GM19035 (cell line): ENCODE results near the gene CHST3.
A peak's percentile ranks its signal among the peaks of the same experiment; 100 is the strongest.
"Not testable (repeated sequence)": the region's sequence is repeated elsewhere in the genome, so short reads cannot be mapped to it uniquely, and the experiment has no call there.

Experiments
- ATAC-seq: cut with Tn5 transposase; IDR thresholded peaks from one replicate; pipeline ENCODE4 v1.9.1; 2021; ENCODE audit not compliant: unreplicated experiment

CHST3 gene

DNA sequence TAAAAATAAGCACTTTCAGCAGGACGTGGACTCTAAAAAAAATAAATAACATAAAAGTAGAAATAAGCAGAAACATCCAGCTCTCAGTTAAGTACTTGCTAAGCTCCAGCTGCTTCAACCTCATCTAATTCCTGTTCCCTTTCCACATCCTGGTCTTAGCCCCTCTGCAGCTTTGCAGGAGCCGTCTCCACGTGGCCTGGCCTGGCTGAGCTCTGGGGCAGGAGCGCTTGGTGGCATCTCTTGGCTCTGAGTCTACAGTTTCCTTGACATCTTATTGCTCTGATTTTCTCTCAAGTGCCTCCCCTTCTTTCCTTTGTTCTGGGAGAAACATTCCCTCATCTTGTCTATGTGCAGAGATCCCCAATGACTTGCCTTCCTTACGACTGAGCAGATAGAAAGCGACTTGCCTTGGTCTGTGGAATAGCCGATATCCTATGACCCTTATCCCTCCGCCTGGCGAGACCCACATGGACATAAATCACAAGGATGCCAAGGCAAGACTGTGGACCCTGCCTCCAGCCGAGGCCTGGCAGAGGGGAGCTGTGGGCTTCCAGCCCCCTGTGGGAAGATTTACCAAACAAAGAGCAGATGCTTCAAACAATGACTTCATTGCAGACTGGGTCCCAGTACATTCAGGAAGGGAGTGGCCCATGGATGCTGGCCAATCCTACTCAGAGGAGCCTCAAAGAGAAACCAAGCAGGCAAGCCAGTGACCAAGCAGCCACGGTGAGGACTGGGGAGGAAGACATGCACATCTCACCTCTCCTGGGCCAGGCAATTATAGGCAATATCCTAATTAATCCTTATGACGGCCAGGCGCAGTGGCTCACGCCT lies 62.3 kb downstream of the CHST3 start:
- ATAC-seq: no peak

DNA sequence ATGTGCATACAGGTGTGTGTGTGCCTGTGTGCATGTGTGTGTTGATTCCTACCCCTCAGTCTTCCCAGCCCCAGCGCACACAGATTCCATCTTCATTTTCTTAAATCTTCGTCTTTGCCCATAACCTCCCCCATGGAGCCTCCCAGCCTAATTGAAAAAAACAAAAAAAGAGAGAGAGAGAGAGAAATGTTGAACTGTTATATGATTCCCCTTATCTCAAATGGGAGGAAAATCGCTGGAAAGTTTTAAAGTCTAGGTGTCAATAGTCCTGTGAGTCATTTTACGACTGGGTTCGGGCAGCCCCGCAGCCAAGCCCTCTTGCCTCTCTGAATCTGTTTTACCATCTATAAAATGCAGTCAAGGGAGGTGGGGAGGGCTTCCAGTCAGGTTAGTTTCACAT lies 63.3 kb downstream of the CHST3 start:
- no peak for ATAC-seq

DNA sequence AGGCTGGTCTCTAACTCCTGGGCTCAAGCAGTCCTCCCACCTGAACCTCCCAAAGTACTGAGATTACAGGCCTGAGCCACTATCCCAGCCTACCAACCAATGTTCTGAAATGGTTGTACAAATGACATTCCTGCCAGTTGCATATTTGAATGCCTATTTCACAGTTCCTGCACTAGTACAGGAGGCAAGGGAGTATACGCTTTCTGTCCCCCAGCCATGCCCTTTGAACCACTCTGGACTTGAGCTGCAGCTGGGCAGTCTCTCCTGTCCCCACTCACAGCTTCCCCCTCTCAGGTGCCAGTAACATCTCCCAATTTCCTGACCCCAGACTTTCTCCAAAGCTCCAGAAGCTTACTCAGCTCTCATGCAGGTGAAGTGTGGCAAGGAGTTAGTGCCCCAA lies 65.2 kb downstream of the CHST3 start:
- no peak for ATAC-seq

DNA sequence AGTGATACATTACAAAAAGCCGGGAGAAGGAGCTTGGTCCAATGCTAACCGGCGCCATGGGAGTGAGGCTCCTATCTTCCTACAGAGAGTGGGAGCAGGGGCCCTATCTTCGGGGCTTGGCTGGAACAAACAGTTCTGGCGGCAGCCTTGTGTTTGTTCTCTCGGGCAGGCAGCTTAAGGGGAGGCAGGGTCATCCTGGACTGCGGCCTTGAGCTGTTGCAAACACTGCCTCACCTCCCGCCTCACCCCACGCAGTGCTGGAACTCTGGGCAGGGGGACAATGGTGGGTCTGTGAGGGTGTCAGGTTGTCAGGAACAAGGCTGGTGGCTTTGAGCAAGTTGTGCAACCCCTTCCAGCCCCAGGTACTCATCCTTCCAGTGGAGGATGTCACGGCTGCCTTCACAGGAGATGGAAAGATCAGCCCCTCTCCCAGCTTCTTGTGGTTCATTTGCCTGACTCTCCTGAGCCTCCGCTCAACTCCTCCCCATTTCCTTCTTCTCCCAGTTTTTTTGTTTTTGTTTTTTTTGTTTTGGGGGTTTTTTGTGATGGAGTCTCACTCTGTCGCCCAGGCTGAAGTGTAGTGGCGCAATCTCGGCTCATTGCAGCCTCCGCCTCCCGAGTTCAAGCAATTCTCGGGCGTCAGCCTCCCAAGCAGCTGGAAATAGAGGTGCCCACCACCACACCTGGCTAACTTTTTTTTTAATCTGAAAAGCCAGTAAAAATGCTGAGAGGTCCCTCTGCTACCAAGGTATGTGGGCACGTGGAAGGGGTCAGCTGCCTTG lies 66.8 kb downstream of the CHST3 start:
- no peak for ATAC-seq

DNA sequence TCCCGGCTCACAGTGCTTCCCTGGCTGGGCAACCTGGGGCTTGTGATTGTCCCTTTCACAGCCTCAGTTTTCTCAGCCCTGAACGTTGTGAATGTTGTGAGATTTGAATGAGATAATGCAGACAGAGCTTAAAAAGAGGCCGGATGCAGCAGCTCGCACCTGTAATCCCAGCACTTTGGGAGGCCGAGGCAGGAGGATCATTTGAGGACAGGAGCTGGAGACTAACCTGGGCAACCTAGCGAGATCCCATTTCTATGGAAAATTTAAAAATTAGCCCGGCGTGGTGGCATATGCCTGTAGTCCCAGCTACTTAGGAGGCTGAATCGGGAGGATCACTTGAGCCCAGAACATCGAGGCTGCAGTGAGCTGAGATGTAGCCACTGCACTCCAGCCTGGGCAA lies 67.5 kb downstream of the CHST3 start:
- ATAC-seq: no peak

DNA sequence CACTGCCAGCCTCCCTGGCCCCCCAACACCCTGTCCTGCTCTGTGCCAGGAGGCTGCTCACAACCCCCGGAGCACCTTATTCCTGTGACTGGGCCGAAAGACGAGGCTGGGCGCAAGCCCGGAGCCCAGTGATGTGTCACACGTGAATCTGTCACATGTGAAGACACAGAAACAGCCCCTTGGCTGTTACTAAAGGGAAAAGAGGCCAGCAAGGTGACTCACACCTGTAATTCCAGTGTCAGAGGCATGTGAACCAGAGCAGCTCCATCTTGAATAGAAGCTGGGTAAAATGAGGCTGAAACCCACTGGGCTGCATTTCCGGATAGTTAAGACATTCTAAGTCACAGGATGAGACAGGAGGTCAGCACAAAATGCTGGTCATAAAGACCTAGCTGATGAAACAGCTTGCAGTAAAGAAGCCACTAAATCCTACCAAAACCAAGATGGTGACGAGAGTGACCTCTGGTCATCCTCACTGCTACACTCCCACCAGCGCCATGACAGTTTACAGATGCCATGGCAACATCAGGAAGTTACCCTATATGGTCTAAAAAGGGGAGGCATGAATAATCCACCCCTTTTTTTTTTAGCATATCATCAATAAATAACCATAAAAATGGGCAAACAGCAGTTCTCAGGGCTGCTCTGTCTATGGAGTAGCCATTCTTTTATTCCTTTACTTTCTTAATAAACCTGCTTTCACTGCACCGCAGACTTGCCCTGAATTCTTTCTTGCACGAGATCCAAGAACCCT lies 68.4 kb downstream of the CHST3 start:
- not testable (repeated sequence) for ATAC-seq

DNA sequence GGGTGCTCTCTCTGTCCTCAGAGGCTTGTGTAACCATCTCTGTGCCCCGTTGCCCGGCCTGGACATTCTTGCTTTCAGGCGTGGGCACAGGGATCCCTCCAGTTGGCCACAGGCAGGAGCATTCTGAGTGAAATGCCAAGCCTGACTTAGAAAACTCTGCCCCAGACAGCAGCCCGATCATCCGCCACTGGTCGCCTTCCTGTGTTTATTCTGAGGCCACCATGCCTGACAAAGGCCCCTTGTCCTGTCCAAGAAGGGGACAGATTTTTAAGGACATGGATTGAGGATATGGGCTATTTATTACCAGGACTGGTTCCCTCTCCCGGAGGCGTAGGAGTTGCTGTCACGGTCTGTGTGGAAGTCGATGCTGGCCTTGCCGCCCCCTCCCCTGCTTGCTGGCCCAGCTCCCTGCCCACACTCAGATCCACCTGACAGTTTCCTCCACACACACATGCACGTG lies 69.9 kb downstream of the CHST3 start:
- ATAC-seq: no peak

DNA sequence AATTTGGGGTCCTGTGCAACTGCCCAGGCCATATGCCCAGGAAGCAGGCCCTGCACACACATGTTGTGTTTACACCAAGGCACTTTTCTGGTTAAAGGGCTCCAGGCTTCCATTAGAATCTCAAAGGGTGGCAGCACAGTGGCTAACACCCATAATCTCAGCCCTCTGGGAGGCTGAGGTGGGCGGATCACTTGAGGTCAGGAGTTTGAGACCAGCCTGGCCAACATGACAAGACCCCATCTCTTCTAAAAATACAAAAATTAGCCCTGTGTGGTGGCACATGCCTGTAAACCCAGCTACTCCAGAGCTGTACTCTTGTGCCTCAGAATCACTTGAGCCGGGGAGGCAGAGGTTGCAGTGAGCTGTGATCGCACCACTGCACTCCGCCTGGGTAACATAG lies 70.6 kb downstream of the CHST3 start:
- no peak for ATAC-seq

DNA sequence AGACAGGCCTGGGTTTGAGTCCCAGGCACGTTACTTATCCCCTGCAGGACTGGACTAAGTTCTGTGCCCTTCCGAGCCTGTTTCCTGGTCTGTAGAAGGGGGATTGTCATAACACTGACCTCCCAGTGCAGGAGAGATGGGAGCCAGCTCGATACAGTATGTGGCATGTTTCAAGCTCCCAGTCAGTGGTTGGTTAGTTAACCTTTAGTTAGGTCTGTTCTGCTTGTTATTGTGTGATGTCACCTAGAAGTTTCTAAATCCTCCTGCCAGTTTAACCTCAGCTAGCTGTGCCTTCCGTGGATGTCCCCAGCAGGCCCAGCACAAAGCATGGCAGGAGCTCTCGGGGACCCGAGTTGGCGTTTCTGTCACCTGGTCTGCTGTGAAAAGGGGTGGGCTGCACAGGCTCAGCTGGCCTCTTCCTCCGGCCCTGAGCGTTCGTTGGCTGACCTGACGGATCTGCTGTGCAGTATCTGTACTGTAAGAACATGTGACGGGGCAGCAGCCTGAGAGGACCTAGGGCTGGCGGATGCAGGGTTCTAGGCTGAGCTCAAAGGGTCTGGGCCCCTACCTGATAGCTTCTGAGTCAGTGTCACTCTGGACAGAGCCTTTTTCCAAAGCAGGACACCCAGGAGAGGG lies 71.2 kb downstream of the CHST3 start:
- no peak for ATAC-seq

DNA sequence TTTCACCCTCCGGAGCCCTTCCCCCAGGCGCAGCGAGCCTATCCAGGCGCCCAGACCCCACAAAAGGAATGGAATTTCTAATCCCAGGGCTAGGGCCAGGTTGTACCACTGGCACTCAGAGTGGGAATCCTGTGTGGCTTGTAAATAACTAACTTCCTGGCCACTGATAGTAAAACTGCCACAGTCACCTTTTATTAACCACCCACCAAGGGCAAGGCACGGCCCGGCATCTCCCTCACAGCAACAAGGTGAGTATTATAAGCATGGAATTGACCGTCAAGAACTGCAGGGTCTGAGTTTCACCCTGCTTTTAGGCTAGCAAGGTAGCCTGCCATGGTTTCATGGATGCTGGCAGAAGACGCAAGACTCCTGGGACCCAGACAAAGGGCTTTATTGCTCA lies 73.1 kb downstream of the CHST3 start:
- no peak for ATAC-seq

DNA sequence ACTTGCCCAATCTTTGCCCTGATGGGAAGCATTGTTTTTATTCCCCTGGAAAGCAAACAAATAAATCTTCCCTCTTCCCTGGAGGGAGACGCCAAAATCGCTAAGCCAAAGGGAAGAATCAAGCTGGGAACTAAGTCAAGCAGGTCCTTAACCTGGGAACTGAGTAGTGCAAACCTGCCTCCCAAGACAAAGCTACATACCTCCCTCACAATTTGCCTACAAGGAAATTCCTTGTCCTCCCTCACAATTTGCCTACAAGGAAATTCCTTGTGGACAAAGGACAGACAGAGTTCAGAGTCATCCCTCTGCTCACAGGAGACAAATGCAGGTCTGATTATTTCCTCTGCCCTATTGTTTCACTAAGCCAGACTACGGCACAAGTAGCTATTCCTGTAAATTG lies 73.6 kb downstream of the CHST3 start:
- no peak for ATAC-seq

DNA sequence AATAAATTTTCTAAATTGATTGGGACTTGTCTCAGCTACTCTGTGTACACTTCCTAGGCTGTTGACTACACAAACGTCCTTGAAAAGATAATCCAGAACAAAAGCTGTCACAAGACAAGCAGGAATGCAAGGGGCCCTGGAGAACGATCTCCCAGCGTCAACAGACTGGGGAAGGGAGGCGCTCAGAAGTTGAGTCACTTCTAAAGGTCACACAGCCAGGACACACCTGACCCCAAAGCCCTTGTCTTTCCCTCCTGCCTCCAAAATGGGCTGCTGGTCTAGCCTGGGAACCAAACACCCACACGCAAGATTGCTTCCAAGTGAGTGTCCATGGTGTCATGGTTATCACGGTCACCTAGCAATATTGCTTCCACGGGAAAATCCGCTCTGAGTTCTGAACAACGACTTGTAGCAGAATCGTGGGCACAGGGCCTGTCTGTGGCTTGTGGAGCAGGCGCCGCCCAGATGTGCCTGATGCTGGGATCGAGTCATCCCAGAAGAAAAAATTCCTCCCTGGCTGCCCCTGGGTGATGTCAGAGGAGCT lies 74.3 kb downstream of the CHST3 start:
- no peak for ATAC-seq

DNA sequence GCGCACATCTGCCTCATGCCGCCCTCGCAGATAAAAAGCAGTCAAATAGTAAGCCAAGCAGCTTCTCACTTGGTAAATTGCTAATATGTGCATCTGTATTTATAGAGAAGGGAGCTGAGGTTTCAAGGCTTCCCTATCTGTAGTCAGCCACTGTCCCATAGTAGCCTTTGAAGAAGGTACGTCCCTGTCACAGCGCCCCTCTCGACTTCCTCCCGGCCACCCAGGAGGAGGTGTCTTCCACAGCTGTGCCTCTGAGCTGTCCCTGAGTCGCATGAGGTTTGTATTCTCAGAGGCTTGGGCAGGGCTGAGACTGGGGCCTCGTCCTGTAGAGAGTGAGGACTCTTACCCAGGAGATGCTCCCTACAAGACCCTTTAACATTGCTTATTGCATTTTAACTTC lies 75.2 kb downstream of the CHST3 start:
- no peak for ATAC-seq

DNA sequence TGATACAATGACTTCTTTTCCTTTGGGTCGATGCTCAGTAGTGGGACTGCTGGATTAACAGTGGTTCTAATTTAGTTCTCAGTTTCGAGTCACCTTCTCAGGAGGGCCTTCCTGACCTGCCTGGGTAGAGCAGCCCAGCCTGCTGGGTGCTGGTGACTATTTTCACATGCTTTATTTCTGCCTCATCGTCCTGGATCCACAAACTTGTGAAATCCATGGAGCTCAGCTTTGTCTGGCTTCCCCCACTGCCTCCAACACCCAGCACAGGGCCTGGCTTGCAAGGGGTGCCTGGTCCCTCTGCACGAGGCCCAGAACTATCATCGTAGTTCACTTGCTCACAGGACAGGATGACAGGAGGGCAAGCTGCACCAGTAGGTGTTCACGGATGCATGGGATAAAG lies 77.3 kb downstream of the CHST3 start:
- ATAC-seq: no peak

DNA sequence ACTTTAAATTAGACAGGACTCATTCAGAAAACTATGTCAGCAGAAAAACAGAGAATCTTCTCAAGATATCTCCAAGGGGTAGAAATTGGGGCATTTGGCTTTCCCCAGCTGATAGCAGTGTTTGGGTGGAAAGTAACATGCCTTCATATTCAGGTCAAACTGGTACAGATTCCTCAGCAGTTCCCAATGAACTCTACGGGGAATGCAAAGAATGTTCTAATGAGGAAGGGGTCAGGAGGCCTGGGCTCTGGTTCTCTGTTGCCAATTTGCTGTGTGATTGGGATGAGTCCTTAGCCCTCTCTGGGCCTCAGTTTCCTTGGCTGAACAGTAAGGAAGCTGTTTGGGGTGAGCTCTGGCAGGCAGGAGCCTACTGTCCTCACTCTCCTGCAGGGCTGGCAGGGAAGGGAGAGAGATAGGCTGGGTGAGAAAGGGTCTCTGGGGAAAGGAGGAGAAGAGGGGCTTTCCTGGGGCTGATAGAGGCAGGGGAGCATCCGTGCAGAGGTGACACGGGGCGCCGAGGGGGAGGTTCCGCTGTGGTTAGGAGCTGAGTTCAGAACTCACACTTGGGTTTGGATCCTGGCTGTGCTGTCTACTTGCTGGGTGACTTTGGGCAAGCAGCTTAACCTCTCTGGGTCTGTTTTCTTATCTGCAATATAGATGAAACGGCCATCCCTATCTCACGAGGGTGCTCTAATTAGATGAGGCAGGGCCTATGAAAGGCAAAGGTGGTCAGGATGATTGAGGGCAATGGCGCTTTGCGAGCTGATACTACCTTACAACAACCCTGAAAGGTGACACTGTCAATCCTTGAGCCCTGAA lies 79.0 kb downstream of the CHST3 start:
- no peak for ATAC-seq

DNA sequence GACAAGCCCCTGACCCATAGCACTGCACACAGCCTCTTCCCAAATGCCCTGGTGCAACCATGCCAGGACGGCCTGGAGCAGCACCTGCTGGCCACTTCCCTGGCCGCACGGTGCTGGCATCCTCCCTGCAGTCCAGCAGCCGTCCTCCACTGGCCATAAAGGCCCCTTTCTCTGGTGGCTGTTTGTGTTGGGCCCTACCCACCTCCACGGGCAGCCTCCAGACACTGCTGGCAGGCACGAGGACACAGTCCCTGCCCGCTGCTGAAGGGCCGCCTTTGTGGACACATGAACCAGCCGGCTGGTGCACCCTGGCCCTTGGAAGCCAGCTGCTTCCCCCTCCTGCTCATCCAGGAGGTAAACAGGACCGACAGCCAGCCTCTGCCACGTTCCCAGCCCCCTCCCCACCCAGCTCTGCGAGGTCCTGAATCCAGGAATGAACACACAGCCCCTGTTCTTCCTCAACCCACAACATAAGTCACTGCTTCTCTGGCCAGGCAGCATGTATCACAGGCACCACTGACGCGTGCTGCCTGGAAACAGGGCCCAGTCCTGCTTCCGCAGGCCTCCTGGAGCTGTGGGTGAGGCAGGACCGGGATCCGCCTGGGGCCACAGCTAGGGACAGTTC lies 80.3 kb downstream of the CHST3 start:
- no peak for ATAC-seq

DNA sequence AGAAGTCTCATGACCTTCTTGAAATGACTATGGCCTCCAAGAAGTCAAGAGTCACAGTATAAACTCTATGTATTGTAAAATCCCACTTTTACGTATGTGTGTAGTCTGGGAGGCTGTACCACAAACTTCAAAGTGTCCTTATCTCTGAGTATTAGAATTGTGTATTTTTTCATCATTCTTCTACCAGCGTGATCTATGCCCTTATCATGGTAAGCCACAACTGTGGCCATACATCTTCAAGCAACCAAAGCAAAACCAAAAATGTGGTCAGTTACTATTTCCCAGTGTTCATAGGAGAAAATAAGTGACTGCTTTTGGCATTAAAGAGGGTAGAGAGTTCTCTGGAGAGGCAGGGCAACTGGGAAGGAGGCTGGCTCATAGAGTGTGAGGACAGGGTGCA lies 81.4 kb downstream of the CHST3 start:
- no peak for ATAC-seq

DNA sequence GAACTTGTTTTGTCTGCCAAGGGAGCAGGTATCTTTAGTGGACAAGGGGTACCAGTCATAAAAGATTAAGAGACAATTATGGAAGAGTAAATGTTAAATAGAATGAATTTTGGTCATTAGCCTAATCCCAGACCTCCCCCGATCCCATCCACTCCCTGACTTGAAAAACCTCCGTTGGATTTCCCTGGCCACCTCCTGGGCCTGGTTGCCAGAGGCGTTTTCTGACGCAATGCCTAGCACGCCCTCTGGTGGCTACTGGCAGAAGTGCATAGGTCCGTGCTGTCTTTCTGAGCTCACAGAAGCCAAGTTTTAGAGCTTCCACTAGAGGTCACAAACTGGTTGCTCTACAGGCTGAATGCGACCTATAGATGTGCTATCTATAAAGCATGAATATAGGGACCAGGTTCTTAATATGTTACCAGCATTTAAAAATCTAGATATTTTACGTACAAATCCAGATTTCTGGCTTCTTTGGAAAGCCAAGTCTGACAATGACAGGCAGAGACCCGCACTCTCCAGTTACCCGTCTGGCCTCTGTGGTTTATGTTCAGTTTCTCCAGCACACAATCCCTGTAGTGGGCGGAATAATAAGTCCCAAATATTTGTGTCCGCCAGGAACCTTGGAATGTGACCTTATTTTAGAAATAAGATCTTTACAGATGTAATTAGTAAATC lies 84.4 kb downstream of the CHST3 start:
- ATAC-seq: peak; percentile 75

DNA sequence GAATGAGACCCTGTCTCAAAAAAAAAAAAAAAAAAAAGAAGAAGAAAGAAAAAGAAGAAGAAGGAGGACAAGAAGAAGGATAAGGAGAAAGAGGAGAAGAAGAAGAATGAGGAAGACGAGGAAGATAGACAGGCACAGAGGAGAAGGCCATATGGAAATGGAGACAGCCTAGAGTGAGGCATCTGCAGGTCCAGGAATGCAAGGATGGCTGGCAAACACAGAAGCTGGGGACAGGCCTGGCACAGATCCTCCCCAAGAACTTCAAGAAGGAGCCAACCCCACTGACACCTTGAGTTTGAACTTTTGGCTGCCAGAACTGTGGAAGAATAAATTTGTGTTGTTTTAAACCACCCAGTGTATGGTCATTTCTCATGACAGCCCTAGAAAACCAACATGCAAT lies 85.3 kb downstream of the CHST3 start:
- ATAC-seq: no peak
